Measurements from ENCODE around the gene USP17L13.
"Not testable (repeated sequence)": the region's sequence is repeated elsewhere in the genome, so short reads cannot be mapped to it uniquely, and the experiment has no call there.

Gene USP17L13

GRCh38 chr4:9257824-9258223 lies 33.1 kb downstream of the USP17L13 start, which contains the start of gene USP17L20:
TSS of gene USP17L20 (plus strand) at chr4:9258124. CDS start at chr4:9258124, 0 bp downstream.
- H3K36me3 ChIP-seq (ENCODE audit: control insufficient read depth, insufficient read depth, low read length); H3K4me3 ChIP-seq (ENCODE audit: low read depth, low read length); H3K4me2 ChIP-seq (ENCODE audit: low read length); H3K9ac ChIP-seq; H3K9me3 ChIP-seq (ENCODE audit: control insufficient read depth, low read length); H3K79me2 ChIP-seq; H3K27ac ChIP-seq; H3K4me1 ChIP-seq; H2AFZ ChIP-seq; H3K27me3 ChIP-seq (ENCODE audit: control insufficient read depth, insufficient read depth, low read length): not testable (repeated sequence)

GRCh38 chr4:9262572-9262971 lies 37.9 kb downstream of the USP17L13 start, which contains the start of gene USP17L21:
TSS of gene USP17L21 (plus strand) at chr4:9262872. CDS start at chr4:9262872, 0 bp downstream.
- H3K79me2 ChIP-seq; H3K9me3 ChIP-seq (ENCODE audit: control insufficient read depth, low read length); H2AFZ ChIP-seq; H3K36me3 ChIP-seq (ENCODE audit: control insufficient read depth, insufficient read depth, low read length); H3K27ac ChIP-seq; H3K4me2 ChIP-seq (ENCODE audit: low read length); H3K27me3 ChIP-seq (ENCODE audit: control insufficient read depth, insufficient read depth, low read length); H3K4me3 ChIP-seq (ENCODE audit: low read depth, low read length); H3K9ac ChIP-seq; H3K4me1 ChIP-seq: not testable (repeated sequence)

DNA sequence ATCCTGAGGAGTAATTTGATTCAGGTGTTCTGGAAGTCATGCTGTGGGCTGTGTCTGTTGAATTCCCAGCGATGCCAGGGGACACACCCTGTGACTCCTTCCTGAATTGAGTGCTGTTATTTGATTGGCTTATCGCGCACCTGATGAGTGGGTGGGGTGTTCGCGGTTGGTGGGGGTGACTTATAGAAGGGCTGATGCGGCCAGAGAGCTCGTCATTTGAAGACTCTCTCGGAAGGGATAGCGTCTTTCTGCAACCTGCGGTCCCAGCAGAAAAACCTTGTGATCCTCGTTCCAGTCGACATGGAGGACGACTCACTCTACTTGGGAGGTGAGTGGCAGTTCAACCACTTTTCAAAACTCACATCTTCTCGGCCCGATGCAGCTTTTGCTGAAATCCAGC lies 42.6 kb downstream of the USP17L13 start, which contains the start of gene USP17L22:
Gene USP17L22 (plus strand): TSS at position 301 of the 400 bp plus-strand sequence. CDS start 0 bp downstream, at position 301.
- not testable (repeated sequence) for H3K36me3 ChIP-seq (ENCODE audit: control insufficient read depth, insufficient read depth, low read length); H3K9ac ChIP-seq; H3K4me1 ChIP-seq

GRCh38 chr4:9271719-9272118 lies 47.0 kb downstream of the USP17L13 start:
- H3K4me1 ChIP-seq; H3K27me3 ChIP-seq (ENCODE audit: control insufficient read depth, insufficient read depth, low read length); H2AFZ ChIP-seq; H3K9ac ChIP-seq; H3K4me3 ChIP-seq (ENCODE audit: low read depth, low read length); H3K27ac ChIP-seq; H3K79me2 ChIP-seq; H3K9me3 ChIP-seq (ENCODE audit: control insufficient read depth, low read length); H3K36me3 ChIP-seq (ENCODE audit: control insufficient read depth, insufficient read depth, low read length); H3K4me2 ChIP-seq (ENCODE audit: low read length): not testable (repeated sequence)

More for the DNA sequence above, 42.6 kb downstream of the USP17L13 start, which contains the start of gene USP17L22:
- not testable (repeated sequence) for H3K4me2 ChIP-seq (ENCODE audit: low read length); H3K27me3 ChIP-seq (ENCODE audit: control insufficient read depth, insufficient read depth, low read length); H3K79me2 ChIP-seq; H3K4me3 ChIP-seq (ENCODE audit: low read depth, low read length); H3K9me3 ChIP-seq (ENCODE audit: control insufficient read depth, low read length); H2AFZ ChIP-seq; H3K27ac ChIP-seq

Data from parathyroid adenoma (tissue), 2 donors.